ENCODE measurements around the gene CHTOP.
A peak's percentile ranks its signal among the peaks of the same experiment; 100 is the strongest.

CHTOP gene

GRCh38 chr1:153598309-153599172, 35.3 kb upstream of the CHTOP start:
- Histone ChIP-seq H3K18ac (ENCODE audit: low read length) (no peak overlapping the region), H3K79me2 (ENCODE audit: control insufficient read depth, insufficient read depth, low read length, poor library complexity) (no peaks in the 10 kb centered on the region), H3K4ac (ENCODE audit: low read depth, low read length) (no peak overlapping the region), H2BK120ac (ENCODE audit: insufficient read depth, low read length, poor library complexity) (no peak overlapping the region), H3K4me3 (ENCODE audit: low read depth, low read length) (no peak overlapping the region), H3K23ac (ENCODE audit: low read length) (no peak overlapping the region), H2AK5ac (ENCODE audit: low read length) (no peak overlapping the region), H3K9me3 (ENCODE audit: insufficient read depth, low read depth, low read length) (no peaks in the 10 kb centered on the region), H3K79me1 (ENCODE audit: low read length) (peaks cover 2% of the 10 kb centered on the region), H3K36me3 (ENCODE audit: control insufficient read depth in 1 of 2, insufficient read depth in 2 of 2, low read length in 2 of 2) (no peaks in the 10 kb centered on the region), H3K27me3 (ENCODE audit: insufficient read depth, low read length) (no peaks in the 10 kb centered on the region), H4K8ac (ENCODE audit: low read depth, low read length) (no peak overlapping the region), H4K91ac (ENCODE audit: low read depth, low read length) (no peak overlapping the region), H2BK5ac (ENCODE audit: low read depth, low read length, poor library complexity) (no peak overlapping the region), H3K27ac (ENCODE audit: low read depth, low read length) (no peak overlapping the region), H3K9ac (ENCODE audit: low read length) (no peak overlapping the region), H3K14ac (ENCODE audit: low read length) (peak overlapping the region; percentile 33), H2AFZ (ENCODE audit: insufficient read depth, low read length, poor library complexity) (no peak overlapping the region), H2BK12ac (ENCODE audit: low read length) (peak overlapping the region; percentile 70), H4K12ac (ENCODE audit: low read depth, low read length) (no peak overlapping the region), H3K4me1 (ENCODE audit: control insufficient read depth in 1 of 2, insufficient read depth in 2 of 2, low read length in 2 of 2) (peaks cover 2 to 5% of the 10 kb centered on the region in 2 experiments), H3K4me2 (ENCODE audit: low read length) (no peak overlapping the region)
- DNase-seq, result no peak
- no CpG with 5 or more reads among the region's 7 CpGs for WGBS (ENCODE audit: extremely low coverage, insufficient coverage, insufficient read length)

DNA sequence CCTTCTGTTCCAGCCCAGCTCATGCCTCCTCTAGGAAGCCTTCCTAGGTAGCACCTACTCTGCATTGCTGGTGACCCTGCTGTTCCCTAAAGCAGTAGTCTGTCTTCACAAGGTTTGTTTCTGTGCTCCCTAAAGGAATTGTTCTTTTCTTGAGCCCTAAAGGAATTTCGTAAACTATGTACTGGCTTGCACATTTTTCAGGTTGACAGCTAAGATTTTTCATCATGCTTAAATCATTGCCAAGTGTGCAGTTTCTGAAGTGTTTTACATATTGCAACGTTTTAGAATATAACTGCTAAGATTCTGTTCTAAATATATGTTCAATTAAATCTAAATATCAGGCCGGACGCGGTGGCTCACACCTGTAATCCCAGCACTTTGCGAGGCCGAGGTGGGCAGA, 34.0 kb upstream of the CHTOP start:
- H2AK5ac ChIP-seq (ENCODE audit: low read length), result no peak overlapping the region
- H3K23ac ChIP-seq (ENCODE audit: low read length), result peak overlapping the region; percentile 27
- no peak overlapping the region for H2BK5ac ChIP-seq (ENCODE audit: low read depth, low read length, poor library complexity)
- H4K8ac ChIP-seq (ENCODE audit: low read depth, low read length), result no peak overlapping the region
- H3K14ac ChIP-seq (ENCODE audit: low read length), result no peak overlapping the region
- no peak for DNase-seq
- H3K4me3 ChIP-seq (ENCODE audit: low read depth, low read length), result no peak overlapping the region
- H3K27ac ChIP-seq (ENCODE audit: low read depth, low read length), result no peak overlapping the region
- H3K18ac ChIP-seq (ENCODE audit: low read length), result no peak overlapping the region
- no peak overlapping the region for H4K12ac ChIP-seq (ENCODE audit: low read depth, low read length)
- no peak overlapping the region for H3K4me2 ChIP-seq (ENCODE audit: low read length)
- peaks cover 2 to 5% of the 10 kb centered on the region in 2 experiments for H3K4me1 ChIP-seq (ENCODE audit: control insufficient read depth in 1 of 2, insufficient read depth in 2 of 2, low read length in 2 of 2)
- no peak overlapping the region for H4K91ac ChIP-seq (ENCODE audit: low read depth, low read length)
- no peaks in the 10 kb centered on the region for H3K36me3 ChIP-seq (ENCODE audit: control insufficient read depth in 1 of 2, insufficient read depth in 2 of 2, low read length in 2 of 2)
- no peak overlapping the region for H3K4ac ChIP-seq (ENCODE audit: low read depth, low read length)
- H2BK120ac ChIP-seq (ENCODE audit: insufficient read depth, low read length, poor library complexity), result no peak overlapping the region
- no peak overlapping the region for H2AFZ ChIP-seq (ENCODE audit: insufficient read depth, low read length, poor library complexity)
- peaks cover 2% of the 10 kb centered on the region for H3K79me1 ChIP-seq (ENCODE audit: low read length)
- H3K9me3 ChIP-seq (ENCODE audit: insufficient read depth, low read depth, low read length), result no peaks in the 10 kb centered on the region
- H3K27me3 ChIP-seq (ENCODE audit: insufficient read depth, low read length), result no peaks in the 10 kb centered on the region
- no peak overlapping the region for H2BK12ac ChIP-seq (ENCODE audit: low read length)
- WGBS (ENCODE audit: extremely low coverage, insufficient coverage, insufficient read length), result no CpG with 5 or more reads among the region's 7 CpGs
- H3K79me2 ChIP-seq (ENCODE audit: control insufficient read depth, insufficient read depth, low read length, poor library complexity), result no peaks in the 10 kb centered on the region
- H3K9ac ChIP-seq (ENCODE audit: low read length), result peak overlapping the region; percentile 13

DNA sequence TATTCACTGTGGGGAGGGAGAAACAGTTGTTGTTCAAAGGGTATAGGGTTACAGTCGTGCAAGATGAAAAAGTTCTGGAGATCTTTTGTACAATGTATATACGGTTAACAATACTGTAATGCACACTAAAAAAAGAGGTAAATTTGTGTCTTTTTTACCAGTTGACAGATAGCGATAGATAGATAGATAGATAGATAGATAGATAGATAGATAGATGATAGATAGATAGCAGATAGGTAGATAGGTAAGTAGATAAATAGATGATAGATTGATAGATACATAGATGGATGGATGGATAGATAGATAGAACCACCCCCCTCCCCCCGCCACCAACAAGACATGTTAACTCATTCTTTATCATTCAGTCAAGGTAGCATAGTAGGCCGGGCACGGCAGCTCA, 31.1 kb upstream of the CHTOP start:
- Histone ChIP-seq H4K8ac (ENCODE audit: low read depth, low read length) (no peak overlapping the region), H2BK120ac (ENCODE audit: insufficient read depth, low read length, poor library complexity) (no peak overlapping the region), H3K79me1 (ENCODE audit: low read length) (peaks cover 6% of the 10 kb centered on the region), H3K14ac (ENCODE audit: low read length) (no peak overlapping the region), H3K23ac (ENCODE audit: low read length) (no peak overlapping the region), H3K27me3 (ENCODE audit: insufficient read depth, low read length) (no peaks in the 10 kb centered on the region), H3K18ac (ENCODE audit: low read length) (no peak overlapping the region), H3K79me2 (ENCODE audit: control insufficient read depth, insufficient read depth, low read length, poor library complexity) (no peaks in the 10 kb centered on the region), H4K91ac (ENCODE audit: low read depth, low read length) (no peak overlapping the region), H3K9me3 (ENCODE audit: insufficient read depth, low read depth, low read length) (no peaks in the 10 kb centered on the region), H3K27ac (ENCODE audit: low read depth, low read length) (no peak overlapping the region), H4K12ac (ENCODE audit: low read depth, low read length) (no peak overlapping the region), H3K4ac (ENCODE audit: low read depth, low read length) (no peak overlapping the region), H2AK5ac (ENCODE audit: low read length) (no peak overlapping the region), H3K36me3 (ENCODE audit: control insufficient read depth in 1 of 2, insufficient read depth in 2 of 2, low read length in 2 of 2) (no peaks in the 10 kb centered on the region), H3K4me3 (ENCODE audit: low read depth, low read length) (no peak overlapping the region), H3K4me1 (ENCODE audit: control insufficient read depth in 1 of 2, insufficient read depth in 2 of 2, low read length in 2 of 2) (peaks cover 8 to 16% of the 10 kb centered on the region in 2 experiments), H3K4me2 (ENCODE audit: low read length) (no peak overlapping the region), H2BK12ac (ENCODE audit: low read length) (no peak overlapping the region), H2BK5ac (ENCODE audit: low read depth, low read length, poor library complexity) (no peak overlapping the region), H3K9ac (ENCODE audit: low read length) (no peak overlapping the region), H2AFZ (ENCODE audit: insufficient read depth, low read length, poor library complexity) (no peak overlapping the region)
- no peak for DNase-seq
- no CpG with 5 or more reads among the region's 6 CpGs for WGBS (ENCODE audit: extremely low coverage, insufficient coverage, insufficient read length)

GRCh38 chr1:153606194-153606593, 27.7 kb upstream of the CHTOP start:
- DNase-seq, result no peak
- Histone ChIP-seq H3K18ac (ENCODE audit: low read length) (no peak overlapping the region), H4K8ac (ENCODE audit: low read depth, low read length) (no peak overlapping the region), H3K9me3 (ENCODE audit: insufficient read depth, low read depth, low read length) (no peaks in the 10 kb centered on the region), H3K27me3 (ENCODE audit: insufficient read depth, low read length) (no peaks in the 10 kb centered on the region), H3K79me1 (ENCODE audit: low read length) (peaks cover 27% of the 10 kb centered on the region), H3K4me2 (ENCODE audit: low read length) (no peak overlapping the region), H3K4me3 (ENCODE audit: low read depth, low read length) (no peak overlapping the region), H2BK120ac (ENCODE audit: insufficient read depth, low read length, poor library complexity) (no peak overlapping the region), H3K4ac (ENCODE audit: low read depth, low read length) (no peak overlapping the region), H3K36me3 (ENCODE audit: control insufficient read depth in 1 of 2, insufficient read depth in 2 of 2, low read length in 2 of 2) (no peaks in the 10 kb centered on the region), H3K23ac (ENCODE audit: low read length) (no peak overlapping the region), H3K14ac (ENCODE audit: low read length) (no peak overlapping the region), H4K91ac (ENCODE audit: low read depth, low read length) (no peak overlapping the region), H4K12ac (ENCODE audit: low read depth, low read length) (no peak overlapping the region), H3K9ac (ENCODE audit: low read length) (no peak overlapping the region), H2BK12ac (ENCODE audit: low read length) (no peak overlapping the region), H3K79me2 (ENCODE audit: control insufficient read depth, insufficient read depth, low read length, poor library complexity) (peaks cover 3% of the 10 kb centered on the region), H2BK5ac (ENCODE audit: low read depth, low read length, poor library complexity) (no peak overlapping the region), H3K4me1 (ENCODE audit: control insufficient read depth in 1 of 2, insufficient read depth in 2 of 2, low read length in 2 of 2) (peaks cover 40 to 41% of the 10 kb centered on the region in 2 experiments), H2AK5ac (ENCODE audit: low read length) (no peak overlapping the region), H3K27ac (ENCODE audit: low read depth, low read length) (no peak overlapping the region), H2AFZ (ENCODE audit: insufficient read depth, low read length, poor library complexity) (no peak overlapping the region)
- WGBS (ENCODE audit: extremely low coverage, insufficient coverage, insufficient read length), result no CpG with 5 or more reads among the region's 11 CpGs

Data from trophoblast cell (in vitro differentiated cells and primary cell).